ENCODE measurements around the gene ALG12.

ALG12 gene

DNA sequence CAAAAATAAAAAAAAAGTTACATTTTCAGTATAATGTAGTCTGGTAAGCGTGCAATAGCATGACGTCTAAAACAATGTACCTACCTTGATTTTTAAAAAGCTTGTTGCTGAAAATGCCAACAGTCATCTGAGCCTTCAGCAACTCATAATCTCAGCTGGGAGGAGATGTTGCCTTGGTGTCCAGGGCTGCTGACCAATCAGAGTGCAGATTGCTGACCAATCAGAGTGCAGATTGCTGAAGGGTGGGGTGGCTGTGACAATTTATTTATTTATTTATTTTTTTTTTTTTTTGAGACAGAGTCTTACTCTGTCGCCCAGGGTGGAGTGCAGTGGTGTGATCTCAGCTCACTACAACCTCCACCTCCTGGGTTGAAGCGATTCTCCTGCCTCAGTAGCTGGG, 46.8 kb downstream of the ALG12 start:
- H3K27me3 Mint-ChIP-seq (ENCODE audit: low read depth): no peaks in the 10 kb centered on the region
- peaks cover 46% of the 10 kb centered on the region for H3K4me1 Mint-ChIP-seq (ENCODE audit: low read depth)
- no peak overlapping the region for H3K27ac Mint-ChIP-seq
- peaks cover 58% of the 10 kb centered on the region for H3K36me3 Mint-ChIP-seq (ENCODE audit: low read depth)
- H3K4me3 Mint-ChIP-seq: no peak overlapping the region
- peaks cover 39% of the 10 kb centered on the region for H3K9me3 Mint-ChIP-seq

GRCh38 chr22:49869845-49870712, 48.2 kb downstream of the ALG12 start:
- Mint-ChIP-seq H3K27me3 (ENCODE audit: low read depth) (no peaks in the 10 kb centered on the region), H3K27ac (no peak overlapping the region), H3K9me3 (peaks cover 50% of the 10 kb centered on the region), H3K4me1 (ENCODE audit: low read depth) (peaks cover 46% of the 10 kb centered on the region), H3K4me3 (no peak overlapping the region), H3K36me3 (ENCODE audit: low read depth) (peaks cover 58% of the 10 kb centered on the region)

DNA sequence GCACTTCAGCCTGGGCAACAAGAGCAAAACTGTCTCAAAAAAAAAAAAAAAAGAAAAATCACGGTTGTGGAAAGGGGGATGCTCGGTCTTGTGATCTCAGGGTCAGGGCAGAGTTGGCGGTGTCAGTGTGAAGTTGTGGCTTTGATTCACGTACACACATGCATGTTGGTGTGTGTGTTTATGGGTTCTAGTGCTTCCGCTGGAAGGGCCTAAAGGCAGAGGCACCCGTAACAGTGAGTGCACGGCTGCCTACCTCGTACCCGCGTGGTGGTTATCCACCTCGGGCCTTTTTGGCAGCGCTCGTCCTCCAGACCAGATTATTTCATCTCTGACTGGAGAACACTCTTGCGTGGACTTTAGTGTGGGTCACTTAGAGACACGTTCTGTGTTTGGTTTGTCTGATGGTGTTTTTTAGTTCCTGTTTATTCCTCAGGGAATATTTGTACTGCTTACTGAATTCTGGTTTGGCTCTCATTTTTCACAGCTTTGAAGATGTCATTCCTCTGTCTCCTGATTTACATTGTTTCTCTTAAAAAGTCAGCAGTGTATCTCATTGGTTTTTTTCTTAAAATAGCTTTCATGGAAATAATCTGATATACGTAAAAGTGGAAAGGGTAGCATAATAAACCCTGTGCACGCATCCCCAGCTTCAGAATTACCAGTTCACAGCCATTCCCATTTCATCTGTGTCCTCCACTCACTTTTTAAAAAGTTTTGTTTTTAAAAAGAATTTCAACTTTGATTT, 49.0 kb downstream of the ALG12 start:
- H3K4me1 Mint-ChIP-seq (ENCODE audit: low read depth): peaks cover 44% of the 10 kb centered on the region
- H3K27me3 Mint-ChIP-seq (ENCODE audit: low read depth): no peaks in the 10 kb centered on the region
- H3K9me3 Mint-ChIP-seq: peaks cover 50% of the 10 kb centered on the region
- peaks cover 56% of the 10 kb centered on the region for H3K36me3 Mint-ChIP-seq (ENCODE audit: low read depth)
- peak overlapping the region; percentile 26 for H3K4me3 Mint-ChIP-seq
- no peak overlapping the region for H3K27ac Mint-ChIP-seq

DNA sequence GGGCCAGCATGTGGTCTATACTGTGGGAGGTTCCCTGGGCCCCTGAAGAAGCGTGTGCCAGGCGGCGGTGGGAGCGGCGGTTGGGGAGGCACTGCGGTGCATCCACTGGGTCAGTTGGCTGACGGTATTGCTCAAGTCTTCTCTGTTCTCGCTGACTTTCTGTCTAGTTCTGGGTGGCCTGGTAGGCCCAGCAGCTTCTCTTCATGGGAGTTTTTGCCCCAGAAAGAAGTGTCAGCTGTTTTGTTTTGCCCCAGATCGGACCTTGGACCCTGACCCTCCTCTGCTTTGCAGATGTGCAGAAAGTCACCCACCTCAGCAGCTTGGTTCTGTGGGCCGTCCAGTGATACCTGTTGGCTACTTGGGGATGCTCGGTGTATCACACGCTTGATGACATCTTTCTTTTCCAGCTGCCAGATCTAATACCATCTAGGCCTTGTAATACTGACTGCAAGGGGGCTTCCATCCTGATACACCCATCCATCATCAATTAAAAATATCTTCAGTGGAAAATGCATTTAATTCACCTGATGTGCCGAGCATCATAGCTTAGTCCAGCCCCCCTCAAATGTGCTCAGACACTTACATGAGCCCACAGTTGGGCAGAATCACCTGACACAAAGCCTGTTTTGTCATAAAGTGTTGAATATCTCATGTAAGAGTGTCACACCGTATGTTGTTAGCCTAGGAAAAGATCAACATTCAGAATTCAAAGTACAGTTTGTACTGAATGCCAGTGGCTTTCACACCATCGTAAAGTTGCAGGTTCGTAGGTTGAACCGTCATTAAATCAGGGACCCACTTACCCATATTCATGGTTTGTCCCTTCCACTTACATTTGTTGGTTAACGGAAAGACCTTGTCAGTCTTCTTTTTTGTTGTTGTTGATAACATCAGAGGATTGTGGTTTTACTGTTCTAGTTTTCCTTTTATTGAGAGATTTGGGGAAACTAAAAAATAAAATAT, 50.7 kb downstream of the ALG12 start:
- H3K4me3 Mint-ChIP-seq: peak overlapping the region; percentile 23

GRCh38 chr22:49866646-49867045, 51.6 kb downstream of the ALG12 start:
- peaks cover 58% of the 10 kb centered on the region for H3K36me3 Mint-ChIP-seq (ENCODE audit: low read depth)
- H3K4me3 Mint-ChIP-seq: no peak overlapping the region
- no peaks in the 10 kb centered on the region for H3K27me3 Mint-ChIP-seq (ENCODE audit: low read depth)
- peaks cover 50% of the 10 kb centered on the region for H3K9me3 Mint-ChIP-seq
- H3K27ac Mint-ChIP-seq: no peak overlapping the region
- H3K4me1 Mint-ChIP-seq (ENCODE audit: low read depth): peaks cover 48% of the 10 kb centered on the region

More for the DNA sequence above, 50.7 kb downstream of the ALG12 start:
- Mint-ChIP-seq H3K4me1 (ENCODE audit: low read depth) (peaks cover 43% of the 10 kb centered on the region), H3K36me3 (ENCODE audit: low read depth) (peaks cover 55% of the 10 kb centered on the region), H3K9me3 (peaks cover 50% of the 10 kb centered on the region), H3K27ac (peak overlapping the region; percentile 53), H3K27me3 (ENCODE audit: low read depth) (no peaks in the 10 kb centered on the region)

DNA sequence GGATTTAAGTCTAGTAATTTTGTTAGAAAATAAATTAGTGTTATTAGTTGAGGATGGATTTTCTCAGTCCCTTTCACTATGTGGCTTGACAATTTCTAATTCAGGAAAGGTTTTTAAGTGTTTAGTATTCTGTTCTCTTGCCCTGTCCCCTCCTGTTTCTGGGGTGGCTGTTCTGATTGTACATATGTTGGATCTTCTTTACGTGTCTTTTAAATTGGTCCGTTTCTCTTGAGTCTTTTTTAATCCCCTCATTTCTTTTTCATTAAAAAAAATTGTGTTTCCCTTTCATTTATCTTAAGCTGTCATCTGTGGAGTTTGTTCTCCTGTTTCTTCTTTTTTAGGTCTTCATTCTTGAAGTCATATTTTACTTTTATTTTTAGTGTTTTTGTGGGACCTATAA, 52.1 kb downstream of the ALG12 start:
- H3K4me3 Mint-ChIP-seq: no peak overlapping the region
- H3K27ac Mint-ChIP-seq: no peak overlapping the region
- peaks cover 59% of the 10 kb centered on the region for H3K36me3 Mint-ChIP-seq (ENCODE audit: low read depth)
- H3K27me3 Mint-ChIP-seq (ENCODE audit: low read depth): no peaks in the 10 kb centered on the region
- peaks cover 50% of the 10 kb centered on the region for H3K9me3 Mint-ChIP-seq
- H3K4me1 Mint-ChIP-seq (ENCODE audit: low read depth): peaks cover 48% of the 10 kb centered on the region

GRCh38 chr22:49865156-49865555, 53.1 kb downstream of the ALG12 start:
- H3K9me3 Mint-ChIP-seq: peaks cover 44% of the 10 kb centered on the region
- H3K36me3 Mint-ChIP-seq (ENCODE audit: low read depth): peaks cover 54% of the 10 kb centered on the region
- no peak overlapping the region for H3K4me3 Mint-ChIP-seq
- no peak overlapping the region for H3K27ac Mint-ChIP-seq
- no peaks in the 10 kb centered on the region for H3K27me3 Mint-ChIP-seq (ENCODE audit: low read depth)
- H3K4me1 Mint-ChIP-seq (ENCODE audit: low read depth): peaks cover 44% of the 10 kb centered on the region

- no peak overlapping the region for H3K4me3 Mint-ChIP-seq
- peaks cover 43% of the 10 kb centered on the region for H3K36me3 Mint-ChIP-seq (ENCODE audit: low read depth)
- H3K4me1 Mint-ChIP-seq (ENCODE audit: low read depth): peaks cover 37% of the 10 kb centered on the region
- peaks cover 32% of the 10 kb centered on the region for H3K9me3 Mint-ChIP-seq
- H3K27me3 Mint-ChIP-seq (ENCODE audit: low read depth): no peaks in the 10 kb centered on the region
- H3K27ac Mint-ChIP-seq: no peak overlapping the region
These were observed 54.3 kb downstream of the ALG12 start for GRCh38 chr22:49863931-49864330.

DNA sequence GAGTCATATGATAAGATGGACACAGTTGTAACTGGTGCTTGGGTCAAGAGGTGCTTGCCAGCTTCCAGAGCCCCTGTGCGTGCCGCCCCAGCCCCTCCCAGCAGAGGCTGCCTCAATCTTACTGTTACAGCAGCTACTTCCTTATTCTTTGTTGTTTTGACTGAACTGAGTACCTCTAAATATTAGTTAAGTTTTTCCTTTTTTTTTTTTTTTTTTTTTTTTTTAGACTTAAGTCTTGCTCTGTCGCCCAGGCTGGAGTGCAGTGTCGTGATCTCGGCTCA, 55.8 kb downstream of the ALG12 start:
- Mint-ChIP-seq H3K9me3 (peaks cover 21% of the 10 kb centered on the region), H3K27me3 (ENCODE audit: low read depth) (no peaks in the 10 kb centered on the region), H3K36me3 (ENCODE audit: low read depth) (peaks cover 32% of the 10 kb centered on the region), H3K4me3 (no peak overlapping the region), H3K27ac (no peak overlapping the region), H3K4me1 (ENCODE audit: low read depth) (peaks cover 27% of the 10 kb centered on the region)

GRCh38 chr22:49861642-49862495, 56.4 kb downstream of the ALG12 start:
- H3K36me3 Mint-ChIP-seq (ENCODE audit: low read depth): peaks cover 27% of the 10 kb centered on the region
- no peaks in the 10 kb centered on the region for H3K27me3 Mint-ChIP-seq (ENCODE audit: low read depth)
- peaks cover 22% of the 10 kb centered on the region for H3K4me1 Mint-ChIP-seq (ENCODE audit: low read depth)
- H3K27ac Mint-ChIP-seq: peak overlapping the region; percentile 5
- no peak overlapping the region for H3K4me3 Mint-ChIP-seq
- peaks cover 15% of the 10 kb centered on the region for H3K9me3 Mint-ChIP-seq

DNA sequence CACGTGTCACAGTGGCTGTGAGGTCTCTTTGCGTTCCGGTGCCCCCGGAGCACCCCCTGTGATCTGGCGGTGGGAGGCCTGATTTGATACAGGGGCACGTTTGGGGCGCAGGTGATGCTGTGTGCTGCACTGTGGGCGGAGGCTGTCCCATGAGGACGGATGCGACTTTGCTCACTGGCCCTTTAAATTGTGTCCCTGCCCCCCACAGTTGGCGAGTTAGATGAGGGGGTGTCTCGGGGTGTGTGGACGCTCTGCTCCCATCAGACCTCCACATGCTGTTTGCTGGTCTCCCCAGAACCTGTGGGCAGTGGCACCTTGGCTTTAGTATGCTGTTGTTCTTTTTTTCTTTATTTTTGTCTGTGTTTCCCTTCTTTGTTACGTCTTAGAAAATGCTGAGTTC, 59.4 kb downstream of the ALG12 start:
- no peaks in the 10 kb centered on the region for H3K27me3 Mint-ChIP-seq (ENCODE audit: low read depth)
- peaks cover 27% of the 10 kb centered on the region for H3K4me1 Mint-ChIP-seq (ENCODE audit: low read depth)
- H3K9me3 Mint-ChIP-seq: no peaks in the 10 kb centered on the region
- peaks cover 8% of the 10 kb centered on the region for H3K36me3 Mint-ChIP-seq (ENCODE audit: low read depth)
- no peak overlapping the region for H3K27ac Mint-ChIP-seq
- H3K4me3 Mint-ChIP-seq: no peak overlapping the region

DNA sequence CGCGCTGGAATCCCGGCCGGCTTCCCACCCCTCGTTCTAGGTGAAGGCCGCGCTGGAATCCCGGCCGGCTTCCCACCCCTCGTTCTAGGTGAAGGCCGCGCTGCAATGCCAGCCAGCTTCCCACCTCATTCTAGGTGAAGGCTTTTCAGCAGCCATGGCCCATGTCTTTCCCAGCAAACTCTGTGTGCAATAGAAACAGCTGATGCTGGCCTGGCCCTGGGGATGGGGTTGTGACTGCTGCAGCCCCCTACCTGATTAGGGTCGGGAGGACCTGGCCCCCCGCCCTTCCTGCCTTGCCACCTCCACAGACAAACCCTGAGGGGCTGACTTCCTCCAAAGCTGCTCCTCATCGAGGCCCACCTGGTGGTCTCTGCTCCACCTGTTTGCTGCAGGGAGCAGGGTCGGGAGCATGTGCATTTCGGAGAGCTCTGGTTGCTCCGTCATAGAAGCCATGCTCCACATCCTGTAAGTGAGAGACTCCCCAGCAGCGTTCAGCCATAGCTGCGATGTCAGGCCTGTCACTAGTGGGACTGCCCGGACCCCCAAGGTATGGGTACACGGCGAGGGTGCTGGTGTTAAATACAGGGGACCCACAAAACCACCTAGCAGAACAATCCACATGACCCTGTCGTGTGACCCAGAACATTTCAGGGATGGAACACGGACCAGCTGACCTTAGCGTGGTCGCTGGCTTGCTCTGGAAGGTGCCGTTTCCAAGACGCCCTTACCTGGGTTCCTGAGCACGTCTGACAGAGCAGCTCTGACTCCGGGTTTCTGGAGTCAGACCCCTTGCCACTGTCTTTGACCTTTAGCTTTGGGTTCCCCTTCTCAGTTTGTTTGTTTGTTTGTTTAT, 61.2 kb downstream of the ALG12 start:
- Mint-ChIP-seq H3K27ac (peak overlapping the region; percentile 15), H3K9me3 (no peaks in the 10 kb centered on the region), H3K4me1 (ENCODE audit: low read depth) (peaks cover 28% of the 10 kb centered on the region), H3K27me3 (ENCODE audit: low read depth) (no peaks in the 10 kb centered on the region), H3K4me3 (no peak overlapping the region), H3K36me3 (ENCODE audit: low read depth) (peaks cover 7% of the 10 kb centered on the region)

DNA sequence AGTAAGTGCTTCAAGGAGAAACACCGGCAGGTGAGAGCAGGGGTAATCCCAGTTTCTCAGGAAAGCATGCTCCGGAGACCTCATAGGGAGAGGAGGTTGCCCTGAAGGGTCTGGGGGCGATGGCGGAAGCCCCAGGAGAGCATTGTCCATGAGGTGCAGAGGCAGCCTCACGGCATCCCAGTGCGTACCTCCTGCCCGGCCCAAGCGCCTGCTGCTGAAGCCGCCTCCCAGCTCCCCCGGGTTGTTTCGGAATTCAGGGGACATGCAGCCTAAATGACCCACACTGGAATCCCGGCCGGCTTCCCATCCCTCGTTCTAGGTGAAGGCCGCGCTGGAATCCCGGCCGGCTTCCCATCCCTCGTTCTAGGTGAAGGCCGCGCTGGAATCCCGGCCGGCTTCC, 61.9 kb downstream of the ALG12 start:
- Mint-ChIP-seq H3K4me1 (ENCODE audit: low read depth) (peaks cover 31% of the 10 kb centered on the region), H3K9me3 (no peaks in the 10 kb centered on the region), H3K36me3 (ENCODE audit: low read depth) (peaks cover 3% of the 10 kb centered on the region), H3K4me3 (no peak overlapping the region), H3K27ac (no peak overlapping the region), H3K27me3 (ENCODE audit: low read depth) (peaks cover 5% of the 10 kb centered on the region)
